HepG2 (cell line): ENCODE data around the gene TBC1D22A. TPM values are rescaled to one million over a fixed set of nuclear protein-coding genes. Genes with fewer than 3 reads are reported as not detected.

ENCODE experiments used
- ATAC-seq: fragments of 200-7000 bp; cut with Tn5 transposase; 3 replicates; pipeline ENCODE4 v1.9.1; 2020; ENCODE audit warnings: mild to moderate bottlenecking, moderate library complexity
- BruUV-seq: library from RNA; stranded (reverse); fragments of 400-500 nt; replicated peaks from 2 replicates; lab custom pipeline; 2021; lab: Mats Ljungman, UMichigan
- CTCF ChIA-PET: fragments of 300-600 bp; formaldehyde crosslinking; extraction: SDS; loops from one replicate; lab custom pipeline; 2021; ENCODE audit warnings: low total read pairs, inconsistent platforms, low intra/inter-chr PET ratio; lab: Yijun Ruan, JAX
- POLR2A ChIA-PET: fragments of 350-600 bp; sonication (Branson Sonifier 250); formaldehyde crosslinking; loops from one replicate; lab custom pipeline; 2020; ENCODE audit warnings: antibody characterized with exemption, inconsistent platforms; lab: Yijun Ruan, JAX
- DNase-seq: peaks from one replicate; pipeline ENCODE4 v3.0.0-alpha.2; 2015; ENCODE audit warnings: low spot score
- FAIRE-seq: peaks from 3 replicates; lab custom pipeline; 2011; peaks lifted over from hg19 to GRCh38; lab: Jason Lieb, UNC
- H2AFZ ChIP-seq: one replicate; pipeline ENCODE4 v1.6.1; 2011; ENCODE audit warnings: low read length, inconsistent platforms
- H3K27ac ChIP-seq: fragments of 300-600 bp; 3 replicates; pipeline ENCODE4 v1.8.0; 2011; ENCODE audit warnings: mixed run types, mild to moderate bottlenecking, mixed read lengths, low read length, inconsistent platforms; ENCODE audit not compliant: insufficient read depth; ENCODE audit errors: extremely low read length
- H3K27me3 ChIP-seq, 2 experiments: fragments of 200-600 bp in 1 of 2; 2 replicates in 1 of 2; 3 replicates in 1 of 2; pipeline versions ENCODE4 v1.6.0 to v1.8.0; 2011; ENCODE audit warnings: low read length in 2 of 2, mild to moderate bottlenecking in 2 of 2, moderate library complexity in 2 of 2, inconsistent platforms in 1 of 2; ENCODE audit not compliant: insufficient read depth in 2 of 2, control insufficient read depth in 1 of 2
- H3K36me3 ChIP-seq, 2 experiments: fragments of 200-600 bp in 1 of 2; replicated peaks in 1 of 2; 2 replicates in 1 of 2; 3 replicates in 1 of 2; pipeline versions ENCODE4 v1.5.1 to v1.8.0; 2011; ENCODE audit warnings: low read length in 2 of 2, inconsistent platforms in 1 of 2; ENCODE audit not compliant: insufficient read depth in 2 of 2, control insufficient read depth in 1 of 2
- H3K4me1 ChIP-seq: 2 replicates; pipeline ENCODE4 v1.5.1; 2012; ENCODE audit warnings: low read length, inconsistent platforms; ENCODE audit not compliant: insufficient read depth
- H3K4me2 ChIP-seq: 2 replicates; pipeline ENCODE4 v1.6.0; 2011; ENCODE audit warnings: low read depth, low read length, inconsistent platforms
- H3K4me3 ChIP-seq, 3 experiments: fragments of 200-600 bp in 1 of 3; sonication (generic), shearing (Covaris generic) in 1 of 3; replicated peaks in 1 of 3; 2 replicates each; pipeline ENCODE4 v1.5.1; 2011 to 2016; ENCODE audit warnings: low read length in 3 of 3, inconsistent platforms in 2 of 3, low read depth in 2 of 3, mild to moderate bottlenecking in 2 of 3, control low read depth in 1 of 3, mixed read lengths in 1 of 3; ENCODE audit not compliant: insufficient read depth in 1 of 3
- H3K79me2 ChIP-seq: one replicate; pipeline ENCODE4 v1.6.1; 2011; ENCODE audit warnings: low read length, inconsistent platforms; ENCODE audit not compliant: insufficient read depth
- H3K9ac ChIP-seq: 2 replicates; pipeline ENCODE4 v1.6.0; 2011; ENCODE audit warnings: mild to moderate bottlenecking, low read depth, low read length, inconsistent platforms; ENCODE audit not compliant: insufficient read depth
- H3K9me3 ChIP-seq: 2 replicates; pipeline ENCODE4 v1.5.1; 2012; ENCODE audit warnings: mild to moderate bottlenecking, low read length
- H4K20me1 ChIP-seq: 2 replicates; pipeline ENCODE4 v1.6.0; 2011; ENCODE audit warnings: inconsistent platforms, mild to moderate bottlenecking, low read length, moderate library complexity; ENCODE audit not compliant: insufficient read depth
- ARID5B ChIP-seq: IDR thresholded peaks from 2 replicates; pipeline ENCODE4 v1.4.0; 2020; ENCODE audit warnings: mild to moderate bottlenecking, missing genetic modification reagents
- DDIT3 ChIP-seq: sonication (generic); formaldehyde crosslinking; IDR thresholded peaks from 2 replicates; pipeline ENCODE4 v1.4.0; 2020; ENCODE audit warnings: mild to moderate bottlenecking, missing genetic modification reagents
- DMAP1 ChIP-seq: IDR thresholded peaks from 2 replicates; pipeline ENCODE4 v1.6.1; 2016
- E2F1 ChIP-seq: sonication (generic); formaldehyde crosslinking; IDR thresholded peaks from 2 replicates; pipeline ENCODE4 v1.5.0; 2020; ENCODE audit warnings: missing genetic modification reagents
- FOXA3 ChIP-seq: IDR thresholded peaks from 2 replicates; pipeline ENCODE4 v1.6.1; 2016; ENCODE audit warnings: missing genetic modification reagents, missing compliant biosample characterization
- JUND ChIP-seq: sonication (generic); formaldehyde crosslinking; IDR thresholded peaks from 2 replicates; pipeline ENCODE4 v1.8.0; 2022; ENCODE audit warnings: mild to moderate bottlenecking, missing genetic modification reagents
- NFYC ChIP-seq: IDR thresholded peaks from 2 replicates; pipeline ENCODE4 v1.6.1; 2016; ENCODE audit warnings: missing genetic modification reagents, missing compliant biosample characterization
- PHF20 ChIP-seq: sonication (generic); formaldehyde crosslinking; IDR thresholded peaks from 2 replicates; pipeline ENCODE4 v1.5.0; 2020; ENCODE audit warnings: mild to moderate bottlenecking, missing genetic modification reagents
- REPIN1 ChIP-seq: sonication (generic); formaldehyde crosslinking; IDR thresholded peaks from 2 replicates; pipeline ENCODE4 v1.8.0; 2022; ENCODE audit warnings: missing genetic modification reagents, low read depth, mild to moderate bottlenecking, borderline replicate concordance
- RFX3 ChIP-seq: IDR thresholded peaks from 2 replicates; pipeline ENCODE4 v1.6.1; 2016; ENCODE audit warnings: missing biosample characterization, missing genetic modification reagents
- SOX6 ChIP-seq, 2 experiments: fragments of 450-650 bp in 1 of 2; sonication (generic) in 1 of 2; formaldehyde crosslinking in 1 of 2; IDR thresholded peaks; 2 replicates each; pipeline versions ENCODE4 v1.4.0 to v1.6.1; 2017 to 2020; ENCODE audit warnings: antibody characterized with exemption in 1 of 2, mild to moderate bottlenecking in 1 of 2, missing genetic modification reagents in 1 of 2
- STAT5B ChIP-seq: sonication (generic); formaldehyde crosslinking; IDR thresholded peaks from 2 replicates; pipeline ENCODE4 v1.4.0; 2020; ENCODE audit warnings: missing genetic modification reagents
- TP53 ChIP-seq: sonication (generic); formaldehyde crosslinking; conservative IDR thresholded peaks from 2 replicates; pipeline ENCODE4 v1.4.0; 2020; ENCODE audit warnings: missing genetic modification reagents
- ZNF329 ChIP-seq: sonication (generic); formaldehyde crosslinking; IDR thresholded peaks from 2 replicates; pipeline ENCODE4 v1.9.0; 2021; ENCODE audit warnings: low read depth, mild to moderate bottlenecking, missing genetic modification reagents
- ZNF607 ChIP-seq: sonication (generic); formaldehyde crosslinking; IDR thresholded peaks from 2 replicates; pipeline ENCODE4 v1.5.1; 2020; ENCODE audit warnings: missing genetic modification reagents, mild to moderate bottlenecking, borderline replicate concordance
- WGBS: methylation state at CpG from one replicate; pipeline ENCODE4 v1.1.6; 2017; ENCODE audit warnings: low lambda C conversion rate; 5-methylcytosine and 5-hydroxymethylcytosine counted together
- in situ Hi-C: cut with HindIII; loops from 2 replicates; pipeline ENCODE4 v1.10.0; 2017; ENCODE audit warnings: low pct_unique_long_range_greater_than_20kb; ENCODE audit not compliant: extremely low pct_ligation_motif_present
- intact Hi-C: fragments of 100-400 bp; cut with micrococcal nuclease; formaldehyde crosslinking; loops from one replicate; pipeline ENCODE4 v1.10.0; 2022; ENCODE audit not compliant: unreplicated experiment
- polyA plus RNA-seq, 8 experiments: library from polyadenylated mRNA; depleted of rRNA in 3 of 8; stranded (reverse) in 7 of 8; unstranded in 1 of 8; fragments of >200 nt; fragmentation: Illumina TruSeq in 4 of 8; extraction: Trizol in 4 of 8; gene quantifications; 2 replicates each; pipeline versions ENCODE4 v1.2.1 to v1.2.3, GENCODE V29; 2011 to 2016; ENCODE audit warnings: low read depth in 4 of 8, missing spikeins in 1 of 8, mixed read lengths in 1 of 8; ENCODE audit not compliant: insufficient read depth in 1 of 8
- total RNA-seq, 5 experiments: library from RNA; depleted of rRNA; stranded (reverse); fragments of >200 nt; fragmentation: Illumina TruSeq; extraction: Trizol; gene quantifications; 2 replicates each; pipeline ENCODE4 v1.2.3, GENCODE V29; 2016; ENCODE audit warnings: low read depth in 1 of 5
- TF ChIP-seq, protein P1 (sequence below): sonication (generic); formaldehyde crosslinking; conservative IDR thresholded peaks from 2 replicates; pipeline ENCODE4 v1.8.0; 2022; ENCODE audit warnings: mild to moderate bottlenecking, moderate library complexity, missing genetic modification reagents
- TF ChIP-seq, protein P2 (sequence below): IDR thresholded peaks from 2 replicates; pipeline ENCODE4 v1.6.1; 2016; ENCODE audit warnings: missing compliant biosample characterization, missing genetic modification reagents, borderline replicate concordance

The TBC1D22A gene
- total and polyA plus RNA-seq, 2 of the 13 experiments (the other 11 are each of a cell fraction or from before 2014, with no cell fraction given), result 17.3 to 18.0 TPM

GRCh38 chr22:46812034-46812605, 49.7 kb downstream of the TBC1D22A start:
- ChIA-PET POLR2A (no interaction called here), CTCF (no interaction called here)
- ATAC-seq (no peak), FAIRE-seq (no peak), DNase-seq (no peak)
- H3K4me2 ChIP-seq, result no peak overlapping the region
- H3K9me3 ChIP-seq, result no peaks in the 10 kb centered on the region
- in situ Hi-C loops, result no loop called here
- no peaks in the 10 kb centered on the region for H3K27me3 ChIP-seq
- H3K4me3 ChIP-seq, result no peak overlapping the region
- 81% methylated on average over 6 of the region's 10 CpGs for WGBS
- H2AFZ ChIP-seq, result no peak overlapping the region
- H4K20me1 ChIP-seq, result no peaks in the 10 kb centered on the region
- BruUV-seq, result no TSS peak
- peaks cover 11 to 13% of the 10 kb centered on the region in 2 experiments; a peak in 4 of 5 replicates for H3K36me3 ChIP-seq
- peaks cover 14% of the 10 kb centered on the region for H3K79me2 ChIP-seq
- no peak overlapping the region for H3K9ac ChIP-seq
- H3K27ac ChIP-seq, result no peak overlapping the region
- peaks cover 50% of the 10 kb centered on the region for H3K4me1 ChIP-seq
- intact Hi-C loops, result no loop called here
- TF ChIP-seq ARID5B, result no peak
- TF ChIP-seq, protein P1, sequence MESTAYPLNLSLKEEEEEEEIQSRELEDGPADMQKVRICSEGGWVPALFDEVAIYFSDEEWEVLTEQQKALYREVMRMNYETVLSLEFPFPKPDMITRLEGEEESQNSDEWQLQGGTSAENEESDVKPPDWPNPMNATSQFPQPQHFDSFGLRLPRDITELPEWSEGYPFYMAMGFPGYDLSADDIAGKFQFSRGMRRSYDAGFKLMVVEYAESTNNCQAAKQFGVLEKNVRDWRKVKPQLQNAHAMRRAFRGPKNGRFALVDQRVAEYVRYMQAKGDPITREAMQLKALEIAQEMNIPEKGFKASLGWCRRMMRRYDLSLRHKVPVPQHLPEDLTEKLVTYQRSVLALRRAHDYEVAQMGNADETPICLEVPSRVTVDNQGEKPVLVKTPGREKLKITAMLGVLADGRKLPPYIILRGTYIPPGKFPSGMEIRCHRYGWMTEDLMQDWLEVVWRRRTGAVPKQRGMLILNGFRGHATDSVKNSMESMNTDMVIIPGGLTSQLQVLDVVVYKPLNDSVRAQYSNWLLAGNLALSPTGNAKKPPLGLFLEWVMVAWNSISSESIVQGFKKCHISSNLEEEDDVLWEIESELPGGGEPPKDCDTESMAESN (CRISPR knock-in tag), result no peak
- TF ChIP-seq JUND (CRISPR knock-in tag), result no peak
- no peak for TF ChIP-seq DDIT3 (CRISPR knock-in tag)
- TF ChIP-seq FOXA3 (CRISPR knock-in tag), result no peak
- no peak for TF ChIP-seq PHF20 (CRISPR knock-in tag)
- no peak for TF ChIP-seq DMAP1 (CRISPR knock-in tag)
- TF ChIP-seq ZNF329 (CRISPR knock-in tag), result no peak
- no peak for TF ChIP-seq ZNF607 (CRISPR knock-in tag)
- TF ChIP-seq SOX6 (IDR thresholded peaks at IDR 0.05), result no peak
- no peak for TF ChIP-seq SOX6 (CRISPR knock-in tag; IDR thresholded peaks at IDR 0.05)
- no peak for TF ChIP-seq NFYC (CRISPR knock-in tag)
- no peak for TF ChIP-seq TP53 (CRISPR knock-in tag)
- no peak for TF ChIP-seq STAT5B
- TF ChIP-seq REPIN1, result no peak
- TF ChIP-seq E2F1 (CRISPR knock-in tag), result no peak
- TF ChIP-seq RFX3 (CRISPR knock-in tag), result no peak
- TF ChIP-seq, protein P2, sequence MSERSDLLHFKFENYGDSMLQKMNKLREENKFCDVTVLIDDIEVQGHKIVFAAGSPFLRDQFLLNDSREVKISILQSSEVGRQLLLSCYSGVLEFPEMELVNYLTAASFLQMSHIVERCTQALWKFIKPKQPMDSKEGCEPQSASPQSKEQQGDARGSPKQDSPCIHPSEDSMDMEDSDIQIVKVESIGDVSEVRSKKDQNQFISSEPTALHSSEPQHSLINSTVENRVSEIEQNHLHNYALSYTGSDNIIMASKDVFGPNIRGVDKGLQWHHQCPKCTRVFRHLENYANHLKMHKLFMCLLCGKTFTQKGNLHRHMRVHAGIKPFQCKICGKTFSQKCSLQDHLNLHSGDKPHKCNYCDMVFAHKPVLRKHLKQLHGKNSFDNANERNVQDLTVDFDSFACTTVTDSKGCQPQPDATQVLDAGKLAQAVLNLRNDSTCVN (CRISPR knock-in tag), result no peak
